Heart right ventricle (tissue), 16 donors: ENCODE measurements around the gene TPM1. TPM values are rescaled to one million over a fixed set of nuclear protein-coding genes. Genes with fewer than 3 reads are reported as not detected.

Experiments used
- ATAC-seq, 8 donors: fragments of 200-7000 bp; cut with Tn5 transposase; one replicate each; pipeline ENCODE4 v1.9.1; 2020; ENCODE audit warnings: mild to moderate bottlenecking in 8 of 8, moderate library complexity in 8 of 8, moderate number of reproducible peaks in 1 of 8
- DNase-seq, 2 donors: peaks; one replicate each; pipeline ENCODE4 v3.0.0-alpha.2; 2020
- H3K27ac ChIP-seq, 10 donors: fragments of 200-600 bp; sonication (generic) in 2 of 10; one replicate each; pipeline versions ENCODE4 v1.5.0 to v1.8.0; 2020 to 2022; ENCODE audit warnings: mild to moderate bottlenecking in 3 of 10
- H3K27me3 ChIP-seq, 7 donors: fragments of 200-600 bp; one replicate each; pipeline ENCODE4 v1.8.0; 2021 to 2022; ENCODE audit warnings: mild to moderate bottlenecking in 2 of 7
- H3K36me3 ChIP-seq, 9 donors: fragments of 200-600 bp; sonication (generic) in 1 of 9; one replicate each; pipeline versions ENCODE4 v1.5.0 to v1.8.0; 2020 to 2022; ENCODE audit warnings: mild to moderate bottlenecking in 2 of 9
- H3K4me1 ChIP-seq, 9 donors: fragments of 200-600 bp; sonication (generic) in 1 of 9; one replicate each; pipeline versions ENCODE4 v1.5.0 to v1.8.0; 2020 to 2022; ENCODE audit warnings: mild to moderate bottlenecking in 4 of 9
- H3K4me3 ChIP-seq, 10 donors: fragments of 200-600 bp; sonication (generic) in 2 of 10; one replicate each; pipeline versions ENCODE4 v1.5.0 to v1.8.0; 2020 to 2022; ENCODE audit warnings: mild to moderate bottlenecking in 7 of 10, moderate library complexity in 2 of 10
- H3K9me3 ChIP-seq, 11 donors: fragments of 200-600 bp in 10 of 11; sonication (generic) in 2 of 11; one replicate each; pipeline versions ENCODE4 v1.5.0 to v1.8.0; 2013 to 2022; ENCODE audit warnings: mild to moderate bottlenecking in 2 of 11, control low read depth in 1 of 11, moderate library complexity in 1 of 11
- WGBS, 2 donors: extraction: QIAGEN DNeasy Blood & Tissue Kit; methylation state at CpG; one replicate each; pipeline ENCODE4 v1.1.7; 2013; ENCODE audit warnings: inconsistent platforms in 1 of 2; 5-methylcytosine and 5-hydroxymethylcytosine counted together
- intact Hi-C, 10 donors: fragments of 100-400 bp; cut with DNase I; formaldehyde crosslinking; loops; one replicate each; pipeline versions ENCODE4 v1.11.1 to v1.14.2; 2022
- polyA plus RNA-seq, 2 donors: library from polyadenylated mRNA; stranded (reverse); fragments of 200-250 nt; gene quantifications; one replicate each; pipeline ENCODE4 v1.2.3, GENCODE V29; 2013
- total RNA-seq, 10 donors: library from RNA; stranded (reverse); fragmentation: NEBNext Ultra II Directional in 3 of 10; extraction: Animal tissue kit (Norgen Biotek cat#: 25700) in 3 of 10; gene quantifications; one replicate each; pipeline versions ENCODE4 v1.2.1 to v1.2.4, GENCODE V29; 2021 to 2023
- TF ChIP-seq, protein P1 (sequence below), 9 donors: fragments of 200-600 bp; sonication (generic) in 2 of 9; IDR thresholded peaks; one replicate each; pipeline versions ENCODE4 v1.5.0 to v1.8.0; 2021 to 2022; ENCODE audit warnings: antibody characterized with exemption in 9 of 9, mild to moderate bottlenecking in 5 of 9, moderate library complexity in 1 of 9
- donor health status: Arrhythmogenic right ventricular cardiomyopathy.
- donor health status: ischemic (EF 13 %, LVEDD 7.1; RV severe dilation, severe dysfunction).
- donor health status: healthy with polysubstance abuse.
- donor health status: DM: no; HTN: yes; CAD: no.
- donor health status: DM: no; HTN: no; CAD: no.
- donor health status: ischemic (EF 25% LVEDD 6.9; RV normal size, moderate dysfunction).
- donor health status: ischemic (EF 25% LVEDD 5.7; RV mildly dilated, moderate dysfunction).
- donor health status: healthy.
- donor health status: DM: yes; HTN: yes; CAD: no.
- donor health status: Ischemic cardiomyopathy.
- donor health status: ischemic (EF 35%, LVEDD 5.7; RV mildly dilated, moderate dysfunction).
- donor health status: nonischemic (EF 11% LVEDD 7.7; RV severe dilation, severe dysfunction).
- donor health status: DM: yes; HTN: yes; CAD: no.
- donor health status: PGD.
- donor health status: ischemic (EF 29% LVEDD 5.4; RV normal size, mild dysfunction).
- donor health status: nonischemic (EF 23%, LVEDD 6.1; RV moderate dilation, normal function).

Gene TPM1
- total and polyA plus RNA-seq, 12 donors = 10,066 to 18,091 (median 14,403) TPM

GRCh38 chr15:63060699-63061098, 18.2 kb downstream of the TPM1 start:
- intact Hi-C loops = no loop called here
- no peak for DNase-seq
- Histone ChIP-seq H3K27ac (peak overlapping the region in 6 of 10 donors; percentile 22 to 72 (median 34)), H3K27me3 (no peaks in the 10 kb centered on the region), H3K4me1 (peaks cover 6 to 97% (median 74%) of the 10 kb centered on the region in 9 donors), H3K36me3 (peaks cover 4 to 100% (median 95%) of the 10 kb centered on the region in 9 donors), H3K4me3 (no peak overlapping the region), H3K9me3 (no peaks in the 10 kb centered on the region)
- TF ChIP-seq, protein P1, sequence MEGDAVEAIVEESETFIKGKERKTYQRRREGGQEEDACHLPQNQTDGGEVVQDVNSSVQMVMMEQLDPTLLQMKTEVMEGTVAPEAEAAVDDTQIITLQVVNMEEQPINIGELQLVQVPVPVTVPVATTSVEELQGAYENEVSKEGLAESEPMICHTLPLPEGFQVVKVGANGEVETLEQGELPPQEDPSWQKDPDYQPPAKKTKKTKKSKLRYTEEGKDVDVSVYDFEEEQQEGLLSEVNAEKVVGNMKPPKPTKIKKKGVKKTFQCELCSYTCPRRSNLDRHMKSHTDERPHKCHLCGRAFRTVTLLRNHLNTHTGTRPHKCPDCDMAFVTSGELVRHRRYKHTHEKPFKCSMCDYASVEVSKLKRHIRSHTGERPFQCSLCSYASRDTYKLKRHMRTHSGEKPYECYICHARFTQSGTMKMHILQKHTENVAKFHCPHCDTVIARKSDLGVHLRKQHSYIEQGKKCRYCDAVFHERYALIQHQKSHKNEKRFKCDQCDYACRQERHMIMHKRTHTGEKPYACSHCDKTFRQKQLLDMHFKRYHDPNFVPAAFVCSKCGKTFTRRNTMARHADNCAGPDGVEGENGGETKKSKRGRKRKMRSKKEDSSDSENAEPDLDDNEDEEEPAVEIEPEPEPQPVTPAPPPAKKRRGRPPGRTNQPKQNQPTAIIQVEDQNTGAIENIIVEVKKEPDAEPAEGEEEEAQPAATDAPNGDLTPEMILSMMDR (IDR thresholded peaks at IDR 0.05) = no peak
- ATAC-seq = peak in 7 of 8 donors; percentile 7 to 47 (median 17)
- 35 to 51% methylated on average over 10 of the region's 10 CpGs for WGBS, 2 donors

GRCh38 chr15:63061975-63062374, 19.4 kb downstream of the TPM1 start:
- peaks cover 4 to 97% (median 71%) of the 10 kb centered on the region in 9 donors for H3K4me1 ChIP-seq
- intact Hi-C loops = no loop called here
- H3K27ac ChIP-seq = peak overlapping the region in 2 of 10 donors; percentile 4 to 72
- no peaks in the 10 kb centered on the region for H3K9me3 ChIP-seq
- 38 to 49% methylated on average over 4 of the region's 4 CpGs for WGBS, 2 donors
- no peak overlapping the region for H3K4me3 ChIP-seq
- TF ChIP-seq, protein P1 (IDR thresholded peaks at IDR 0.05) = no peak
- H3K27me3 ChIP-seq = no peaks in the 10 kb centered on the region
- no peak for DNase-seq
- peaks cover 4 to 100% (median 94%) of the 10 kb centered on the region in 9 donors for H3K36me3 ChIP-seq
- no peak for ATAC-seq

DNA sequence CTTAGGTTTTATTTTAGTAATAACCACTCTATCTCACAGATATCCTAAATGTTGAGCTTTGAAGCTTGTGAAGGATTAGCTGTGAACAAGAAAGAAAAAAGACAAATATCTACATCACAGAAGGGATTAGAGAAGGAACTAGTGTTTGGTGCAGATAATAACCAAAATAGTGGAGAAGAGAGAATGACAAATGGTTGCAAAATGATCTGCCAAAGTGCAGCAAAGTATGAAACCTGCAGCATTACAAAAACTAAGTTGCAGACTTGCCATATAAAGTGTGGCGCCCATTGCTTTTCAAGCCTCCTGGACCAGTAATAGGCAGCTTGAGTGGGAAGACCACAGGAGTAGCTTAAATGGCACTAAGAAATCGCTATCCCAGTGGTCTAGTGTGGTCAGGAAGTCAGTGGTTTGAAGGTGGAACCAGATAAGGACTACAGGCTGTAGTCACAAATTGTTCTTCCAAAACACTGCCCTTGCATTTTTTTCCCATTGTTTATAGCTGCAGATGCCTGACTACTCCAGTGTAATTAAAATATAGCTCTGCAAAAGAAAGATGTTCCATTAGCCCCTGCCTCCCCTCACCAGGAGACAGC, 20.7 kb downstream of the TPM1 start:
- TF ChIP-seq, protein P1 (IDR thresholded peaks at IDR 0.05) = no peak
- 72 to 77% methylated on average over 2 of the region's 2 CpGs for WGBS, 2 donors
- intact Hi-C loops = no loop called here
- Histone ChIP-seq H3K4me3 (no peak overlapping the region), H3K27ac (peak overlapping the region in 4 of 10 donors; percentile 4 to 42 (median 17)), H3K27me3 (no peaks in the 10 kb centered on the region), H3K9me3 (no peaks in the 10 kb centered on the region), H3K4me1 (peaks cover 4 to 98% (median 70%) of the 10 kb centered on the region in 9 donors), H3K36me3 (peaks cover 4 to 100% (median 91%) of the 10 kb centered on the region in 9 donors)
- ATAC-seq (peak in 2 of 8 donors; percentile 21 to 50), DNase-seq (no peak)

DNA sequence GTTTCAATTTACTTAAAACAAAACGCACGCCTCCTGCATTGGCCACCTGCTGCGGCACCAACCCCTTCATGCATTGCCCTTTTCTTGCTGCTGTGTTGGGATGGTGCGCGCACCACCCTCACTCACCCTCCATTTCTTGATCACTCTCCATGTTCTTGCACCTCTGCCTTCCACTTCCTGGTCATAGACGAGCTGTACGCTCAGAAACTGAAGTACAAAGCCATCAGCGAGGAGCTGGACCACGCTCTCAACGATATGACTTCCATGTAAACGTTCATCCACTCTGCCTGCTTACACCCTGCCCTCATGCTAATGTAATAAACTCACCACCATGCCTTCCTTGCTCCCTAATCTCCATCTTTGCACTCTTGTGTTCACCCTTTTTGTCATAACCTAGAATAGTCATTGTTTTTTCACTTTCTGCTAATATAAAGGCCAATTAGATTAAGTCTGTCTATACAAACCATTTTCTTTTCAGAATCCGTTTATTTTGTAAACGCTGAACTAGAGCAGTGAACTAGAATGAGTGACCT, 21.4 kb downstream of the TPM1 start:
- WGBS, 2 donors = 88 to 90% methylated on average over 13 of the region's 13 CpGs
- Histone ChIP-seq H3K4me1 (peaks cover 4 to 96% (median 63%) of the 10 kb centered on the region in 9 donors), H3K36me3 (peaks cover 4 to 100% (median 84%) of the 10 kb centered on the region in 9 donors), H3K4me3 (no peak overlapping the region), H3K27ac (peak overlapping the region in 3 of 10 donors; percentile 4 to 35 (median 16)), H3K27me3 (no peaks in the 10 kb centered on the region), H3K9me3 (no peaks in the 10 kb centered on the region)
- intact Hi-C loops = no loop called here
- ATAC-seq (no peak), DNase-seq (no peak)
- TF ChIP-seq, protein P1 (IDR thresholded peaks at IDR 0.05) = no peak
